Fibroblast of lung (primary cell): ENCODE results near the gene MS4A15. TPM values are rescaled to one million over a fixed set of nuclear protein-coding genes. Genes with fewer than 3 reads are reported as not detected.

ENCODE experiments used
- DNase-seq, 2 donors: peaks; one replicate each; pipeline versions ENCODE4 v3.0.0 to v3.0.0-alpha.2; 2010; ENCODE audit warnings: low read depth in 2 of 2
- H2AFZ ChIP-seq: 2 replicates; pipeline ENCODE4 v1.5.1; 2012; ENCODE audit warnings: low read length, control low read depth, inconsistent platforms
- H3K27ac ChIP-seq: 2 replicates; pipeline ENCODE4 v1.5.1; 2011; ENCODE audit warnings: low read length, control low read depth; ENCODE audit not compliant: insufficient read depth
- H3K27me3 ChIP-seq: 2 replicates; pipeline ENCODE4 v1.5.1; 2011; ENCODE audit warnings: mild to moderate bottlenecking, low read length; ENCODE audit not compliant: control insufficient read depth, insufficient read depth
- H3K36me3 ChIP-seq: 2 replicates; pipeline ENCODE4 v1.5.1; 2011; ENCODE audit warnings: low read length; ENCODE audit not compliant: control insufficient read depth, insufficient read depth
- H3K4me1 ChIP-seq: 2 replicates; pipeline ENCODE4 v1.5.1; 2011; ENCODE audit warnings: low read length; ENCODE audit not compliant: control insufficient read depth, insufficient read depth; ENCODE audit errors: extremely low read depth
- H3K4me2 ChIP-seq: 2 replicates; pipeline ENCODE4 v1.5.1; 2011; ENCODE audit warnings: low read length, control low read depth; ENCODE audit not compliant: insufficient read depth; ENCODE audit errors: extremely low read depth
- H3K4me3 ChIP-seq, 4 experiments: fragments of 200-600 bp in 1 of 4; sonication (generic) in 1 of 4; replicated peaks in 1 of 4; 2 replicates each; pipeline ENCODE4 v1.5.1; 2011 to 2016; ENCODE audit warnings: low read length in 4 of 4, low read depth in 3 of 4, mild to moderate bottlenecking in 3 of 4, control low read depth in 2 of 4, inconsistent platforms in 1 of 4, mixed read lengths in 1 of 4; ENCODE audit not compliant: insufficient read depth in 1 of 4; ENCODE audit errors: control extremely low read depth in 1 of 4
- H3K79me2 ChIP-seq: 2 replicates; pipeline ENCODE4 v1.5.1; 2012; ENCODE audit warnings: mild to moderate bottlenecking, low read length, inconsistent platforms; ENCODE audit not compliant: control insufficient read depth, insufficient read depth
- H3K9ac ChIP-seq: 2 replicates; pipeline ENCODE4 v1.5.1; 2011; ENCODE audit warnings: mild to moderate bottlenecking, low read length, control low read depth; ENCODE audit not compliant: insufficient read depth
- H3K9me3 ChIP-seq: 2 replicates; pipeline ENCODE4 v1.5.1; 2012; ENCODE audit warnings: low read depth, low read length; ENCODE audit not compliant: control insufficient read depth, insufficient read depth
- H4K20me1 ChIP-seq: 2 replicates; pipeline ENCODE4 v1.5.1; 2011; ENCODE audit warnings: low read length; ENCODE audit not compliant: control insufficient read depth, insufficient read depth; ENCODE audit errors: extremely low read depth
- CTCF ChIP-seq, 2 donors: IDR thresholded peaks in 1 of 2; conservative IDR thresholded peaks in 1 of 2; 1 replicate in 1 of 2; 2 replicates in 1 of 2; pipeline ENCODE4 v1.5.1; 2011 to 2012; ENCODE audit warnings: low read length in 2 of 2, control low read depth in 1 of 2, inconsistent platforms in 1 of 2, low read depth in 1 of 2, mild to moderate bottlenecking in 1 of 2
- EZH2 ChIP-seq: IDR thresholded peaks from 2 replicates; pipeline ENCODE4 v1.5.1; 2012; ENCODE audit warnings: low read length, control low read depth, mild to moderate bottlenecking; ENCODE audit errors: missing control alignments
- polyA plus RNA-seq, 2 donors: library from polyadenylated mRNA; depleted of rRNA in 1 of 2; stranded (reverse) in 1 of 2; unstranded in 1 of 2; fragments of >200 nt; gene quantifications; 2 replicates each; pipeline ENCODE4 v1.2.1, GENCODE V29; 2011 to 2012; ENCODE audit warnings: missing spikeins in 1 of 2
- total RNA-seq: library from RNA; depleted of rRNA; stranded (reverse); fragments of >200 nt; gene quantifications from 2 replicates; pipeline ENCODE4 v1.2.1, GENCODE V29; 2014

MS4A15 gene
- total and polyA plus RNA-seq, 2 donors (not counting 1 experiment from before 2014, with no cell fraction given), result not detected

- no peak overlapping the region for H3K27ac ChIP-seq
- peaks cover 3% of the 10 kb centered on the region for H3K4me1 ChIP-seq
- H3K9me3 ChIP-seq, result no peaks in the 10 kb centered on the region
These were observed 27.2 kb downstream of the MS4A15 start for GRCh38 chr11:60783911-60784310.

GRCh38 chr11:60785136-60785535 lies 28.5 kb downstream of the MS4A15 start, which contains the start of gene MS4A10:
TSS of gene MS4A10 (plus strand) at chr11:60785333. CDS start at chr11:60790336, 5,003 bp downstream.
- peaks cover 11% of the 10 kb centered on the region for H3K27me3 ChIP-seq
- H3K9ac ChIP-seq, result no peak within 1 kb of the TSS
- H3K36me3 ChIP-seq, result no peaks in the 10 kb centered on the region
- no peaks in the 10 kb centered on the region for H4K20me1 ChIP-seq
- H3K4me3 ChIP-seq, result no peak within 1 kb of the TSS
- DNase-seq, result no peak
- no peaks in the 10 kb centered on the region for H3K79me2 ChIP-seq
- H3K9me3 ChIP-seq, result no peaks in the 10 kb centered on the region
- peaks cover 3% of the 10 kb centered on the region for H3K4me1 ChIP-seq
- H2AFZ ChIP-seq, result no peak within 1 kb of the TSS
- H3K4me2 ChIP-seq, result no peak within 1 kb of the TSS
- TF ChIP-seq EZH2 (no peak), CTCF (conservative IDR thresholded peaks at IDR 0.05 in 1 of 2, IDR thresholded peaks at IDR 0.05 in 1 of 2; ENCODE audit: low read depth in 1 of 2, low read length in 2 of 2) (no peak)
- H3K27ac ChIP-seq, result no peak within 1 kb of the TSS

More at GRCh38 chr11:60783911-60784310, 27.2 kb downstream of the MS4A15 start:
- Histone ChIP-seq H3K9ac (no peak overlapping the region), H3K4me2 (no peak overlapping the region), H3K27me3 (peaks cover 9% of the 10 kb centered on the region), H3K4me3 (no peak overlapping the region), H2AFZ (no peak overlapping the region), H4K20me1 (no peaks in the 10 kb centered on the region), H3K79me2 (no peaks in the 10 kb centered on the region), H3K36me3 (no peaks in the 10 kb centered on the region)
- TF ChIP-seq CTCF (conservative IDR thresholded peaks at IDR 0.05 in 1 of 2, IDR thresholded peaks at IDR 0.05 in 1 of 2; ENCODE audit: low read depth in 1 of 2, low read length in 2 of 2) (no peak), EZH2 (no peak)
- DNase-seq, result no peak

GRCh38 chr11:60785806-60786361 lies 29.2 kb downstream of the MS4A15 start:
- Histone ChIP-seq H3K36me3 (no peaks in the 10 kb centered on the region), H4K20me1 (no peaks in the 10 kb centered on the region), H3K27ac (no peak overlapping the region), H3K27me3 (peaks cover 11% of the 10 kb centered on the region), H3K79me2 (no peaks in the 10 kb centered on the region), H3K4me2 (no peak overlapping the region), H2AFZ (no peak overlapping the region), H3K4me3 (no peak overlapping the region), H3K9me3 (no peaks in the 10 kb centered on the region), H3K9ac (no peak overlapping the region), H3K4me1 (peaks cover 3% of the 10 kb centered on the region)
- TF ChIP-seq EZH2 (no peak), CTCF (conservative IDR thresholded peaks at IDR 0.05 in 1 of 2, IDR thresholded peaks at IDR 0.05 in 1 of 2; ENCODE audit: low read depth in 1 of 2, low read length in 2 of 2) (no peak)
- DNase-seq, result peak; percentile 17 to 36
